Right atrium auricular region (tissue), 2 donors: ENCODE data around the gene PLXNA1. TPM values are rescaled to one million over a fixed set of nuclear protein-coding genes. Genes with fewer than 3 reads are reported as not detected.

Experiments used
- DNase-seq: peaks from one replicate; pipeline ENCODE4 v3.0.0-alpha.2; 2019; ENCODE audit warnings: low spot score
- H3K27ac ChIP-seq, 2 donors: fragments of 200-600 bp; sonication (generic); 1 replicate in 1 of 2; 2 replicates in 1 of 2; pipeline ENCODE4 v1.5.1; 2016 to 2019
- H3K27me3 ChIP-seq, 2 donors: fragments of 200-600 bp; sonication (generic); one replicate each; pipeline versions ENCODE4 v1.5.1 to v1.6.0; 2017 to 2019
- H3K36me3 ChIP-seq: fragments of 200-600 bp; sonication (generic); one replicate; pipeline ENCODE4 v1.5.1; 2016
- H3K4me1 ChIP-seq, 2 donors: fragments of 200-600 bp; sonication (generic); one replicate each; pipeline versions ENCODE4 v1.5.1 to v1.6.0; 2017 to 2019
- H3K4me3 ChIP-seq, 2 donors: fragments of 200-600 bp; sonication (generic); 1 replicate in 1 of 2; 2 replicates in 1 of 2; pipeline ENCODE4 v1.5.1; 2017 to 2019; ENCODE audit warnings: mild to moderate bottlenecking in 1 of 2, moderate library complexity in 1 of 2
- H3K9me3 ChIP-seq, 2 donors: fragments of 200-600 bp; sonication (generic); one replicate each; pipeline ENCODE4 v1.5.1; 2019
- CTCF ChIP-seq, 2 donors: fragments of 200-600 bp; sonication (generic); IDR thresholded peaks; one replicate each; pipeline ENCODE4 v1.5.1; 2019; ENCODE audit warnings: antibody characterized with exemption in 2 of 2
- total RNA-seq, 2 donors: library from RNA; depleted of rRNA; stranded (reverse); fragments of >200 nt; gene quantifications; one replicate each; pipeline ENCODE4 v1.1.0, GENCODE V29; 2016

The PLXNA1 gene
- total RNA-seq, 2 donors from 2014 or later, result 22.9 to 23.3 TPM

- Histone ChIP-seq H3K27ac (no peak overlapping the region), H3K4me1 (peaks cover 0 to 50% of the 10 kb centered on the region in 2 donors), H3K9me3 (no peaks in the 10 kb centered on the region), H3K27me3 (no peaks in the 10 kb centered on the region), H3K4me3 (no peak overlapping the region), H3K36me3 (peaks cover 10% of the 10 kb centered on the region)
- no peak for DNase-seq
- no peak for TF ChIP-seq CTCF (IDR thresholded peaks at IDR 0.05)
Measured at GRCh38 chr3:126991366-126992200, 8.7 kb downstream of the PLXNA1 start.

GRCh38 chr3:126992216-126992615 is 9.3 kb downstream of the PLXNA1 start:
- Histone ChIP-seq H3K27me3 (no peaks in the 10 kb centered on the region), H3K36me3 (peaks cover 10% of the 10 kb centered on the region), H3K9me3 (no peaks in the 10 kb centered on the region), H3K4me3 (no peak overlapping the region), H3K4me1 (peaks cover 0 to 51% of the 10 kb centered on the region in 2 donors), H3K27ac (no peak overlapping the region)
- TF ChIP-seq CTCF (IDR thresholded peaks at IDR 0.05), result no peak
- DNase-seq, result no peak

GRCh38 chr3:126992776-126993175 is 9.9 kb downstream of the PLXNA1 start:
- Histone ChIP-seq H3K9me3 (no peaks in the 10 kb centered on the region), H3K4me3 (no peak overlapping the region), H3K4me1 (peaks cover 0 to 57% of the 10 kb centered on the region in 2 donors), H3K27me3 (no peaks in the 10 kb centered on the region), H3K36me3 (peaks cover 10% of the 10 kb centered on the region), H3K27ac (no peak overlapping the region)
- DNase-seq, result no peak
- no peak for TF ChIP-seq CTCF (IDR thresholded peaks at IDR 0.05)

GRCh38 chr3:126993436-126993835 is 10.5 kb downstream of the PLXNA1 start:
- DNase-seq, result no peak
- Histone ChIP-seq H3K9me3 (no peaks in the 10 kb centered on the region), H3K27me3 (no peaks in the 10 kb centered on the region), H3K27ac (no peak overlapping the region), H3K4me3 (no peak overlapping the region), H3K36me3 (peaks cover 10% of the 10 kb centered on the region), H3K4me1 (peaks cover 0 to 57% of the 10 kb centered on the region in 2 donors)
- TF ChIP-seq CTCF (IDR thresholded peaks at IDR 0.05), result no peak

- peaks cover 0 to 69% of the 10 kb centered on the region in 2 donors for H3K4me1 ChIP-seq
- no peak for DNase-seq
- H3K9me3 ChIP-seq, result no peaks in the 10 kb centered on the region
- H3K36me3 ChIP-seq, result peaks cover 7% of the 10 kb centered on the region
- no peak overlapping the region for H3K4me3 ChIP-seq
- H3K27me3 ChIP-seq, result no peaks in the 10 kb centered on the region
- peak overlapping the region; percentile 59 to 64 for H3K27ac ChIP-seq
- no peak for TF ChIP-seq CTCF (IDR thresholded peaks at IDR 0.05)
Measured at GRCh38 chr3:126994661-126995245, 11.8 kb downstream of the PLXNA1 start.
